B cell (primary cell): ENCODE data around the gene POLR3B. TPM values are rescaled to one million over a fixed set of nuclear protein-coding genes. Genes with fewer than 3 reads are reported as not detected.

Source experiments
- ATAC-seq: fragments of 200-7000 bp; cut with Tn5 transposase; one replicate; pipeline ENCODE4 v1.10.0; 2021; ENCODE audit warnings: low read depth, mild to moderate bottlenecking, moderate number of reproducible peaks, moderate library complexity
- CTCF ChIA-PET: fragments of 350-600 bp; sonication (Branson Sonifier 250); formaldehyde crosslinking; loops from one replicate; lab custom pipeline; 2021; ENCODE audit warnings: antibody characterized with exemption, inconsistent platforms; lab: Charles Lee
- POLR2A ChIA-PET: fragments of 350-600 bp; sonication (Branson Sonifier 250); formaldehyde crosslinking; loops from one replicate; lab custom pipeline; 2021; ENCODE audit warnings: antibody characterized with exemption; lab: Charles Lee
- DNase-seq: peaks from one replicate; pipeline ENCODE4 v3.0.0; 2013
- H2AFZ ChIP-seq: 2 replicates; pipeline ENCODE4 v1.6.1; 2012; ENCODE audit warnings: mild to moderate bottlenecking, low read depth, low read length; ENCODE audit not compliant: insufficient read depth, poor library complexity, severe bottlenecking
- H3K27ac ChIP-seq, 2 donors: 1 replicate in 1 of 2; 2 replicates in 1 of 2; pipeline ENCODE4 v1.5.1; 2012 to 2013; ENCODE audit warnings: low read length in 2 of 2, mild to moderate bottlenecking in 2 of 2, moderate library complexity in 1 of 2
- H3K27me3 ChIP-seq, 4 experiments: fragments of 200-600 bp in 1 of 4; sonication (generic) in 1 of 4; replicated peaks in 1 of 4; 1 replicate in 2 of 4; 2 replicates in 2 of 4; pipeline versions ENCODE4 v1.6.1 to v1.7.0; 2013 to 2016; ENCODE audit warnings: low read length in 3 of 4, mild to moderate bottlenecking in 2 of 4, mixed read lengths in 1 of 4, moderate library complexity in 1 of 4; ENCODE audit not compliant: insufficient read depth in 4 of 4, control insufficient read depth in 3 of 4; ENCODE audit errors: control extremely low read depth in 1 of 4
- H3K36me3 ChIP-seq, 2 experiments: replicated peaks in 1 of 2; 1 replicate in 1 of 2; 2 replicates in 1 of 2; pipeline versions ENCODE4 v1.6.1 to v1.7.1; 2013; ENCODE audit warnings: low read length in 1 of 2; ENCODE audit not compliant: insufficient read depth in 2 of 2, control insufficient read depth in 1 of 2; ENCODE audit errors: control extremely low read depth in 1 of 2, extremely low read depth in 1 of 2
- H3K4me1 ChIP-seq, 2 donors: fragments of 200-600 bp in 1 of 2; sonication (generic) in 1 of 2; 1 replicate in 1 of 2; 2 replicates in 1 of 2; pipeline versions ENCODE4 v1.5.1 to v1.6.1; 2013 to 2017; ENCODE audit warnings: low read length in 2 of 2; ENCODE audit not compliant: control insufficient read depth in 2 of 2, insufficient read depth in 2 of 2
- H3K4me2 ChIP-seq: replicated peaks from 2 replicates; pipeline ENCODE3; 2012; ENCODE audit warnings: mild to moderate bottlenecking, low read depth, low read length; ENCODE audit not compliant: poor library complexity, severe bottlenecking
- H3K4me3 ChIP-seq, 5 experiments: fragments of 200-600 bp in 1 of 5; sonication (generic) in 1 of 5; 1 replicate in 3 of 5; 2 replicates in 2 of 5; pipeline versions ENCODE4 v1.5.1 to v1.7.0; 2011 to 2016; ENCODE audit warnings: low read length in 4 of 5, mild to moderate bottlenecking in 4 of 5, low read depth in 2 of 5, control low read depth in 1 of 5, moderate library complexity in 1 of 5; ENCODE audit not compliant: insufficient read depth in 1 of 5; ENCODE audit errors: control extremely low read depth in 1 of 5, extremely low read depth in 1 of 5
- H3K79me2 ChIP-seq: fragments of 200-600 bp; sonication (generic); one replicate; pipeline ENCODE4 v1.6.0; 2016; ENCODE audit warnings: low read length; ENCODE audit not compliant: control insufficient read depth, insufficient read depth
- H3K9ac ChIP-seq: fragments of 200-600 bp; sonication (generic); 2 replicates; pipeline ENCODE4 v1.6.1; 2017; ENCODE audit warnings: mild to moderate bottlenecking, low read length, moderate library complexity
- H3K9me3 ChIP-seq, 3 donors: one replicate each; pipeline versions ENCODE4 v1.6.1 to v1.7.1; 2013; ENCODE audit warnings: low read length in 2 of 3; ENCODE audit not compliant: control insufficient read depth in 2 of 3, insufficient read depth in 1 of 3; ENCODE audit errors: control extremely low read depth in 1 of 3
- H4K20me1 ChIP-seq: 2 replicates; pipeline ENCODE4 v1.6.0; 2012; ENCODE audit warnings: mild to moderate bottlenecking, low read length; ENCODE audit not compliant: insufficient read depth, control insufficient read depth, poor library complexity, severe bottlenecking
- H3K27ac Mint-ChIP-seq: one replicate; pipeline ENCODE4 v1.8.0; 2021; ENCODE audit warnings: mixed read lengths
- H3K27me3 Mint-ChIP-seq: one replicate; pipeline ENCODE4 v1.8.0; 2021; ENCODE audit warnings: mixed read lengths
- H3K4me1 Mint-ChIP-seq: one replicate; pipeline ENCODE4 v1.8.0; 2021; ENCODE audit warnings: mixed read lengths
- H3K4me3 Mint-ChIP-seq: one replicate; pipeline ENCODE4 v1.8.0; 2021; ENCODE audit warnings: mixed read lengths
- H3K9me3 Mint-ChIP-seq: one replicate; pipeline ENCODE4 v1.8.0; 2022; ENCODE audit warnings: mixed read lengths; ENCODE audit not compliant: insufficient read depth
- EZH2 ChIP-seq: IDR thresholded peaks from 2 replicates; pipeline ENCODE4 v1.6.1; 2012; ENCODE audit warnings: borderline replicate concordance, low read depth, mild to moderate bottlenecking, moderate library complexity, low read length; ENCODE audit not compliant: insufficient read depth, poor library complexity, severe bottlenecking
- WGBS: methylation state at CpG from one replicate; pipeline ENCODE4 v1.1.5; 2013; ENCODE audit warnings: missing lambda C conversion rate; ENCODE audit not compliant: insufficient coverage; 5-methylcytosine and 5-hydroxymethylcytosine counted together
- intact Hi-C: fragments of 100-400 bp; cut with micrococcal nuclease; formaldehyde crosslinking; loops from one replicate; pipeline ENCODE4 v1.10.0; 2022
- polyA plus RNA-seq: library from polyadenylated mRNA; depleted of rRNA; stranded (reverse); fragments of >200 nt; gene quantifications from 2 replicates; pipeline ENCODE4 v1.2.3, GENCODE V29; 2012
- total RNA-seq, 2 donors: library from RNA; stranded (reverse); fragments of 120-200 nt in 1 of 2; gene quantifications; 1 replicate in 1 of 2; 2 replicates in 1 of 2; pipeline versions ENCODE4 v1.2.3 to v1.2.4, GENCODE V29; 2013 to 2022
- TF ChIP-seq, protein P1 (sequence below): fragments of 200-600 bp; IDR thresholded peaks from one replicate; pipeline ENCODE4 v1.8.0; 2022; ENCODE audit warnings: antibody characterized with exemption, mild to moderate bottlenecking

Gene POLR3B
- total and polyA plus RNA-seq, 2 donors (not counting 1 experiment from before 2014, with no cell fraction given): 1.3 to 9.7 TPM

DNA sequence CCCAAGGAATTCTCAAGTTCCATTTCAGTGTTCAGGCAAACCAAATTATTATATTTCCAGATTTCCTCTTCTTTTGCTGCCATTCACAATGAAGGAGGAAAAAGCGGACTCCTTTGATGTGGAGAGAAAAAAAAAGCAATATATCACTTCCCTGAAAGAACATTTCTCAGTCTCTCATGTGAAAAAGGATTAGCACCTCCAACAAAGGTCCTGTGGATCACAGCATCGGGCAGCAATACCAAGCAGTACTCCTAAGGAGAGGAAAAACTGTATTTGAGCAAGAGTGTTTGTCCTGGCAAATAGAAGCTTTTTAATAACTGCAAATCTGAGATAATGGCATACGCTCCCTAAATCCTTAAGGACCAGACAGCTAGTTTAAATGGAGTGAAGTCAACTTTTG lies 131.3 kb downstream of the POLR3B start:
- Mint-ChIP-seq H3K27ac (no peak overlapping the region), H3K9me3 (no peaks in the 10 kb centered on the region)
- intact Hi-C loops: no loop called here

DNA sequence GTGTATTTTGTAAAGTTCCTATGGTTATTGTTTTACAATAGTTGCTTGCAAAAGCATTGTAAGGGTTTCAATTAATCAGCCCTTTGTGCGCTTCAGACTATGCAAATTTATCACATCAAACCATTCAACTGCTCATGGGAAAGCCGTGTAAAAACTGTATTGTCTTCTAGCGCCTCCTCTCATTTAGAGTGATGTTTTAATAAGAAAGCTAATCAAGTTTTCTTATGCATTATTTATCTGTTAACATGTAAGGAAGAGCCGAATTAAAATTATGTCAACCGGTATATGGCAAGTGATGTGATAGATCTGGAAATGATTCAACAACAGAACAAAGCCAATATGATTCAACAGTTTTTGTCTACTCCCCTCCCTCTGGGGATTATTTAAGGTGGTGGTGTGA lies 132.7 kb downstream of the POLR3B start:
- CTCF ChIA-PET: no interaction called here
- H3K79me2 ChIP-seq: no peaks in the 10 kb centered on the region
- Mint-ChIP-seq H3K27me3 (no peaks in the 10 kb centered on the region), H3K9me3 (no peaks in the 10 kb centered on the region), H3K4me3 (no peak overlapping the region), H3K4me1 (no peaks in the 10 kb centered on the region), H3K27ac (no peak overlapping the region)
- H3K9me3 ChIP-seq: no peaks in the 10 kb centered on the region
- no peak for DNase-seq
- H3K27me3 ChIP-seq: no peaks in the 10 kb centered on the region
- no peaks in the 10 kb centered on the region for H4K20me1 ChIP-seq
- no peak overlapping the region for H3K4me2 ChIP-seq
- H3K4me1 ChIP-seq: no peaks in the 10 kb centered on the region
- intact Hi-C loops: no loop called here
- H3K9ac ChIP-seq: no peak overlapping the region
- no peak overlapping the region for H2AFZ ChIP-seq
- no peak overlapping the region for H3K4me3 ChIP-seq
- H3K36me3 ChIP-seq: no peaks in the 10 kb centered on the region
- TF ChIP-seq, protein P1, sequence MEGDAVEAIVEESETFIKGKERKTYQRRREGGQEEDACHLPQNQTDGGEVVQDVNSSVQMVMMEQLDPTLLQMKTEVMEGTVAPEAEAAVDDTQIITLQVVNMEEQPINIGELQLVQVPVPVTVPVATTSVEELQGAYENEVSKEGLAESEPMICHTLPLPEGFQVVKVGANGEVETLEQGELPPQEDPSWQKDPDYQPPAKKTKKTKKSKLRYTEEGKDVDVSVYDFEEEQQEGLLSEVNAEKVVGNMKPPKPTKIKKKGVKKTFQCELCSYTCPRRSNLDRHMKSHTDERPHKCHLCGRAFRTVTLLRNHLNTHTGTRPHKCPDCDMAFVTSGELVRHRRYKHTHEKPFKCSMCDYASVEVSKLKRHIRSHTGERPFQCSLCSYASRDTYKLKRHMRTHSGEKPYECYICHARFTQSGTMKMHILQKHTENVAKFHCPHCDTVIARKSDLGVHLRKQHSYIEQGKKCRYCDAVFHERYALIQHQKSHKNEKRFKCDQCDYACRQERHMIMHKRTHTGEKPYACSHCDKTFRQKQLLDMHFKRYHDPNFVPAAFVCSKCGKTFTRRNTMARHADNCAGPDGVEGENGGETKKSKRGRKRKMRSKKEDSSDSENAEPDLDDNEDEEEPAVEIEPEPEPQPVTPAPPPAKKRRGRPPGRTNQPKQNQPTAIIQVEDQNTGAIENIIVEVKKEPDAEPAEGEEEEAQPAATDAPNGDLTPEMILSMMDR: no peak
- no peak for TF ChIP-seq EZH2
- ATAC-seq: no peak
- no CpG with 5 or more reads among the region's 5 CpGs for WGBS
- no peak overlapping the region for H3K27ac ChIP-seq
- POLR2A ChIA-PET: no interaction called here

More for the DNA sequence above, 131.3 kb downstream of the POLR3B start:
- Histone ChIP-seq H3K27ac (no peak overlapping the region), H3K9ac (no peak overlapping the region), H3K9me3 (no peaks in the 10 kb centered on the region), H4K20me1 (no peaks in the 10 kb centered on the region), H3K27me3 (no peaks in the 10 kb centered on the region), H3K4me3 (no peak overlapping the region), H3K4me1 (no peaks in the 10 kb centered on the region), H2AFZ (no peak overlapping the region), H3K36me3 (no peaks in the 10 kb centered on the region), H3K79me2 (no peaks in the 10 kb centered on the region), H3K4me2 (no peak overlapping the region)
- DNase-seq (no peak), ATAC-seq (no peak)
- POLR2A ChIA-PET: no interaction called here
- no peaks in the 10 kb centered on the region for H3K27me3 Mint-ChIP-seq
- no CpG with 5 or more reads among the region's 3 CpGs for WGBS
- TF ChIP-seq, protein P1: no peak
- TF ChIP-seq EZH2: no peak
- CTCF ChIA-PET: no interaction called here
- H3K4me3 Mint-ChIP-seq: no peak overlapping the region
- no peaks in the 10 kb centered on the region for H3K4me1 Mint-ChIP-seq
